HG03196 (cell line): ENCODE data around the gene MECP2.
A peak's percentile ranks its signal among the peaks of the same experiment; 100 is the strongest.

Experiments used
- ATAC-seq: cut with Tn5 transposase; IDR thresholded peaks from one replicate; pipeline ENCODE4 v1.9.1; 2021; ENCODE audit not compliant: unreplicated experiment

MECP2 gene

DNA sequence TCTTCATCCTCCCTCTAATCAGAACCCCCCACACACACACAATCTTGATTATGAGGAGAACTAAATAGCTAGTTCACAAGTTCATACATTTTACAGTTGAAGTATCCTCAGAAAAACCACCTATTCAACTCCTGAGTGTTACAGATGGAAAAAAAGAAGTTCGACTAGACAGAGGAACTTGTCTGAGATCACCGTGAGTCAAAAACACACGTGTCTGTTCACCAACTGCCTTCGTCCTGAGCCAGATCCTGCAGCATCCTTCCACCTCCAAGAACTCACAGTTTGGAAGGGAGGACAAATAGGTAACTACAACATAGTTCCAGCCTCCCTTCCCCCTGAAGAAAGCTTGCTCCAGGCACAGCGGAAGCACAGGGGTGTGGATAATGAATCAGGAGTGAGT, 58.9 kb downstream of the MECP2 start:
- ATAC-seq: no peak

DNA sequence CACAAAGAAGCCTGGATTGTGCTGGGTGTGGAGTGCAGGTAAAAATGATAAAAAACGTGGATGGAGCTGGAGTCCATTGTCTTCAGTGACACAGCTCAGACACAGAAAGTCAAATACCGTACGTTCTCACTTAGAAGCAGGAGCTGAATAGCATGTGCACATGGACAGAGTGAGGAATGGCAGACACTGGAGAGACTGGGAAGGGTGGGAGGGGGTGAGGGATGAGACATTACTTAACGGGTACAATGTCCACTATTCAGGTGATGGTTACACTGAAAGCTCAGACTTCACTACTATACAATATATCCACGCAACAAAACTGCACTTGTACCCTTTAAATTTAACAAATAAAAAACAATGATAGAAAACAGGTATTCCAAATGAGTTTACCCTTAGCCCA, 59.8 kb downstream of the MECP2 start:
- no peak for ATAC-seq

GRCh38 chrX:154036513-154036912, 61.0 kb downstream of the MECP2 start:
- ATAC-seq: no peak

GRCh38 chrX:154033848-154034247, 63.7 kb downstream of the MECP2 start:
- no peak for ATAC-seq

GRCh38 chrX:154032653-154033052, 64.9 kb downstream of the MECP2 start:
- ATAC-seq: no peak

DNA sequence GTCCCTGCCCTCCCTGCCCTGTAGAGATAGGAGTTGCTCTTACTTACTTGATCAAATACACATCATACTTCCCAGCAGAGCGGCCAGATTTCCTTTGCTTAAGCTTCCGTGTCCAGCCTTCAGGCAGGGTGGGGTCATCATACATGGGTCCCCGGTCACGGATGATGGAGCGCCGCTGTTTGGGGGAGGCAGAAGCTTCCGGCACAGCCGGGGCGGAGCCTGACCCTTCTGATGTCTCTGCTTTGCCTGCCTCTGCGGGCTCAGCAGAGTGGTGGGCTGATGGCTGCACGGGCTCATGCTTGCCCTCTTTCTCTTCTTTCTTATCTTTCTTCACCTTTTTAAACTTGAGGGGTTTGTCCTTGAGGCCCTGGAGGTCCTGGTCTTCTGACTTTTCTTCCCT, 65.4 kb downstream of the MECP2 start:
- no peak for ATAC-seq

DNA sequence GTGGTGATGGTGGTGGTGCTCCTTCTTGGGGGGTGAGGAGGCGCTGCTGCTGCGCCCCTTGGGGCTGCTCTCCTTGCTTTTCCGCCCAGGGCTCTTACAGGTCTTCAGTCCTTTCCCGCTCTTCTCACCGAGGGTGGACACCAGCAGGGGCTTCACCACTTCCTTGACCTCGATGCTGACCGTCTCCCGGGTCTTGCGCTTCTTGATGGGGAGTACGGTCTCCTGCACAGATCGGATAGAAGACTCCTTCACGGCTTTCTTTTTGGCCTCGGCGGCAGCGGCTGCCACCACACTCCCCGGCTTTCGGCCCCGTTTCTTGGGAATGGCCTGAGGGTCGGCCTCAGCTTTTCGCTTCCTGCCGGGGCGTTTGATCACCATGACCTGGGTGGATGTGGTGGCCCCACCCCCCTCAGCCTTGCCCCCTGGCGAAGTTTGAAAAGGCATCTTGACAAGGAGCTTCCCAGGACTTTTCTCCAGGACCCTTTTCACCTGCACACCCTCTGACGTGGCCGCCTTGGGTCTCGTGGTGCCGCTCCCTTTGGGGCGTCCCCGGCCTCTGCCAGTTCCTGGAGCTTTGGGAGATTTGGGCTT, 66.7 kb downstream of the MECP2 start:
- ATAC-seq: no peak

GRCh38 chrX:154030266-154030665, 67.3 kb downstream of the MECP2 start:
- no peak for ATAC-seq

GRCh38 chrX:154029439-154029838, 68.1 kb downstream of the MECP2 start:
- no peak for ATAC-seq

DNA sequence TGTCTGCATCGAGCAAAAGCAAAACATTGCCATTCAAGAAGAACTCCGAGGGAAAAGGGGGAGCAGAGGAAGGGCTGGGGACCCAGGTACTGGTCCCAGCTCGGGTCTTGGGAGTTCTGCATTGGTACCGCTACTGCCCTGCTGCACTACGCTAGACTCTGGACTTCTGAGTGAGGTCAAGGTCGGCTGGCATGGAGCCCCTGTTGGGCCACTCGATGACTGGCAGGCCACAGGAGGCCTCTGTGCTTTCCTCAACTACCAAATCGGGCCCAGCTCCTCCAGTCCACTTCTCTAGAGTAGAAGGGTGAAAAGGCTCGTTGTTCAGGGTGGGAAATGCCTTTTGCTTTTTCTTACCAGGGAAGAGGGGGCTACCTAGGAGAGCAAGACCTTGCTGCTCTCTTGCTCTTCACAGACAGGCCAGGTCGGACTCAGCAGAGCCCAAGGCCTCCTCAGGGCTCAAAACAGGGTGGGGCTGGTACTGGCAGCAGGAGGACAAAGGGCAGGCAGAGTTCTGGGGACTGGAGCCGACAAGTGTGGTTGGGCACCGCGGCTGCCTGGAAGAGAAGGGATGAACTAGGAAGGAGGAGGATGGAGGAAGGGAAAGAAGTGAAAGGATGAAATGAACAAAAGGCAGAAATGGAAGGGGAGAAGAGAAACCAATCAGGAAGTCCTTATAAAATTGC, 68.9 kb downstream of the MECP2 start:
- no peak for ATAC-seq

- no peak for ATAC-seq
Observed at GRCh38 chrX:154027986-154028385, 69.5 kb downstream of the MECP2 start.

GRCh38 chrX:154027022-154027402, 70.5 kb downstream of the MECP2 start:
- ATAC-seq: no peak

GRCh38 chrX:154026136-154027021, 71.1 kb downstream of the MECP2 start:
- no peak for ATAC-seq

DNA sequence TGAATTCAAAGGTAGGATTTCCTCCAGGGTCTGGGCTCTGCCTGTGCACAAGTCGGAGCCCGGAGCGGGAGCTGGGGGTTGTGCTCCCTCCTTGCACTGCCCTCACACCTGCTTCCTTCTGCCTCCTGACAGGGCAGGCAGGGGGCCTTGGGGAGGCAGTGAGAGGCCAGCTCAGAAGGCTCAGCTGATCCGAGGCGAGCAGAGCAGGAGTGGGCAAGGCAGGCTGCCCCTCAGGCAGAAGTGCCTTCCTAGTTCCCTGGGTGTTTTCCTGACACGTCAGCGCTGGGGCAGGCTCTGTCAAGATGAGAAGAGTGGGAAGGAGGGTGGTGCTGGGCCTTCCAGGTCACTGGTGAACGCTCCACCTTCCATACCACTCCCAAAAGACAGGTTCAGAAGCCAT, 72.3 kb downstream of the MECP2 start:
- no peak for ATAC-seq

- ATAC-seq: no peak
Observed at GRCh38 chrX:154024271-154024670, 73.2 kb downstream of the MECP2 start.

- no peak for ATAC-seq
Observed at GRCh38 chrX:154023276-154024000, 74.1 kb downstream of the MECP2 start.

DNA sequence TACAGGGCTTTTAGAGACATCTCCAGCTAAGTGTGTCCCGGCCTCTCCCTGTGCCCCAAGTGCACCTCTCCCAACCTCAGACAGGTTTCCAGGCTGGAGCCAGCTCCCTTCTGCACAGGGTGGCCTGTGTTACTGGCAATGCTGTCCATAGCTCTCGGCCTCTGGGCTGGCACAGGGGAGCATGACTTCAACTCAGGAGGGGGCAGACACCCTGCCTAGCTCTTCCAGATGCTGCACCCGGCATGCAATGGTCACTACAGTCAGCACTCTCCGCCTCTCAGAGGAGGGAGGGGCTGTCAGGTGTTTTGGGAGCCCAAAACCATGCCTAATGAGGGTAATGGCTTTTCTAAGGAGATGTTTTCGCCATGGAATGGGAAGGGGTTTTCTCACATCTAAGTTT, 75.4 kb downstream of the MECP2 start:
- no peak for ATAC-seq

DNA sequence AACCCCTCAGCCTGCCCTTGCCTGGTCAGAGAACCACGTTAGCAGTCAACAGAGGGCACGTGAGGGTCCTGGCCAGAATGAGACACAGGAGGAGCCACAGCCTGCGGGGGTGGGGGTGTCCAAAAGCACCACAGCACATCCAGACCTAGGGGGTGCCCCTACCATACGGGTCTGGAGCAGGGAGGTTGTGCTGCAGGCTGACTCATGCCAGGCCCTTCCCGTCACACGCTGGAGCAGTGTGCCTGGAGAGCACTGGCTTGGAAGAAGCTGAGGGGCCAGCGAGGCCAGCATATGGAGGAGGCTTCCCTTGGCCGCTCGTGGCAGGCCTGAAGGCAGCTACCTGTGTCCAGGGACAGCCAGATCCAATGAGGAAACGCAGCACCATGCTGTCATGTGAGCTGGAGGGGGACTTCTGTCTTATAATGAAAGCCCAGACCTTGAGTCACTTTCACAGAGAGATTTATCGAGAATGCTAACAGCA, 76.3 kb downstream of the MECP2 start:
- no peak for ATAC-seq

DNA sequence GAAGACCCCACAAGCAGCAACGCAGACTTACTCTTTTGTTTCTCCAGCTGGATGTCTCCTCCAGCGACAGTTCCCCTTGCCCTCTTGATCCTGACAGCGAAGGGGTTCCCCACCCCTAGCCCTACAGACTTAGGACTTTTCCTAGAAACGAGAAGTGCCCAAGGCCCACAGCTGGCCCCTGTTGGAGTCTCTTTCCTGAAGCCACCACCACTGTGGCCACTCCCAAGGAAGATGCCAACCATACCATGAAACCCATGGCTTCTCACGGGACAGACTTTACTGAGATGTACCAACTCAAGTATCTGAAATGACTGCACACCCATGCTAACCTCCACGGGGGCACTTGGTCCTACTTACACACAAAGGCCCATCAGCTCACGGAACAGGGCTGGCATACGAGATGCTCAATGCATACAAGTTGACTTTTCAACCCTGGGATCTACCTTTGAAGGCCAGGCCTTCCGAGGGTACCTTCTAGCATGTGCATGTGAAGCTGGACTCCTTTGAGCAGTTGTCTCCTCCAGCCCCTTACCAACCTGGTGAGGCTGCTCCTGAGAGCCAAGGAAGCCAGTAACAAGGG, 76.9 kb downstream of the MECP2 start:
- no peak for ATAC-seq

DNA sequence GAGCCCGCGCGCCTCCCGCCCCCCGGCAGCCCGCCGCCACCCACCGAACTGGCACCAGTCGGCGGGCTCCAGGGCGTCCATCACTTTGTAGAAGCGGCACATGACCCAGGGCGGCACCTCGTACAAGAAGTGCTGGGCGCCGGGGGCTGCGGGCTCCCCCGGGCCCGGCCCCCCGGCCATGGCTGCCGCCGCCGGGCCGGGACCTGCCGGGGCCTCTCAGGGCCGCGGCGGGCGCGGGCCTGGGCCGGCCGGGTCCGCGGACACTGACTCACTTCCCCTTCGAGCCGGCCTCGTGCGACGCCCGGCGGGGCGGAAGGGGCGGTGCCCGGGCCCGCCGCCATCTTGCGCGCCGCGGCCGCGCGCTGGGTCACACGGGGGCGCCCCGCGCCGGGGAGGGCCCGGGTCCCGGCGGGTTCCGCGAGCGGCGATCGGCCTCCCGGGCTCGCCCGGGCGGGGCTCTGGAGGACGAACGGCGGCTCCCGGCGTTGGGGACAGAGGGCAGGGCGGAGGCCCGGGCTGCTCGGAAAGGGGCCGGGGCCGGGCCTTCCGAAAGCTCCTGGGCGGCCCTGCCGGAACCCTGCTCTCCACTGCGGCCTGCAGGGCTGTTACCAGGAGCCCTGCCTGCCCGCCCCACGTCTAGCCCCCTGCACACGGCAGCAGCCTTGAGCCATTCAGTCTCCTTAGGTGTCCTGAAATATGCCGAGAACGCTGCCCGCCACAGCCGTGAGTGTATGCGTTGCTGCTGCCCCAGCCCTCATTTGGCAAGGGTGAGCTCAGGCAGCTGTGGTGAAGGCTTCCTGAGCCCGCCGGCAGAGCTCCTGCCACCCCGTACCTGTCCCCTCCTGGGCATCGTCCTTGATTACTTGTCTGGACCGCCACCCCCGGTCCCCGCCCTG, 77.6 kb downstream of the MECP2 start, which contains the start of gene IRAK1:
TSS of gene IRAK1 (minus strand) at position 270 of the 896 bp plus-strand sequence. CDS start at position 180, 90 bp downstream.
- peak; percentile 61 for ATAC-seq
